OCI-LY1 (cell line): ENCODE data around the gene IGFALS.

ENCODE experiments used
- H2AFZ ChIP-seq: fragments of 200-600 bp; sonication (generic), shearing (Covaris generic); 2 replicates; pipeline ENCODE4 v1.6.0; 2014; ENCODE audit warnings: antibody characterized with exemption, mild to moderate bottlenecking, low read length
- H3F3A ChIP-seq: fragments of 200-600 bp; sonication (generic), shearing (Covaris generic); 2 replicates; pipeline ENCODE4 v1.6.0; 2014; ENCODE audit warnings: mild to moderate bottlenecking, antibody characterized with exemption, low read length, moderate library complexity; ENCODE audit not compliant: insufficient read depth
- H3K27ac ChIP-seq: fragments of 200-600 bp; sonication (generic); 2 replicates; pipeline ENCODE4 v1.5.1; 2014; ENCODE audit warnings: low read length, mixed run types, mild to moderate bottlenecking, low read depth; ENCODE audit not compliant: poor library complexity, severe bottlenecking
- H3K27me3 ChIP-seq: fragments of 200-600 bp; sonication (generic); 2 replicates; pipeline ENCODE4 v1.6.0; 2014; ENCODE audit warnings: antibody characterized with exemption, mild to moderate bottlenecking, low read length, moderate library complexity; ENCODE audit not compliant: insufficient read depth
- H3K36me3 ChIP-seq: fragments of 200-600 bp; sonication (generic); 2 replicates; pipeline ENCODE4 v1.6.1; 2014; ENCODE audit warnings: mild to moderate bottlenecking, antibody characterized with exemption, low read length, moderate library complexity, mixed read lengths; ENCODE audit not compliant: insufficient read depth
- H3K4me1 ChIP-seq: fragments of 200-600 bp; sonication (generic); 2 replicates; pipeline ENCODE4 v1.5.1; 2014; ENCODE audit warnings: mild to moderate bottlenecking, low read length, moderate library complexity; ENCODE audit not compliant: insufficient read depth, severe bottlenecking
- H3K4me2 ChIP-seq: fragments of 200-600 bp; sonication (generic), shearing (Covaris generic); 2 replicates; pipeline ENCODE4 v1.6.1; 2014; ENCODE audit warnings: low read length
- H3K4me3 ChIP-seq: fragments of 200-600 bp; sonication (generic); 2 replicates; pipeline ENCODE4 v1.5.1; 2014; ENCODE audit warnings: low read length, low read depth, mild to moderate bottlenecking, mixed read lengths; ENCODE audit not compliant: poor library complexity, severe bottlenecking
- H3K79me2 ChIP-seq: fragments of 200-600 bp; shearing (Covaris generic); 2 replicates; pipeline ENCODE4 v1.6.1; 2016; ENCODE audit warnings: mixed run types, low read length, mixed read lengths; ENCODE audit not compliant: insufficient read depth
- H3K9ac ChIP-seq: fragments of 200-600 bp; sonication (generic), shearing (Covaris generic); 2 replicates; pipeline ENCODE4 v1.6.1; 2014; ENCODE audit warnings: mild to moderate bottlenecking, low read length, mixed read lengths
- H3K9me2 ChIP-seq: fragments of 200-600 bp; sonication (generic), shearing (Covaris generic); 2 replicates; pipeline ENCODE4 v1.6.1; 2014; ENCODE audit warnings: low read depth, mild to moderate bottlenecking, low read length, mixed read lengths
- H3K9me3 ChIP-seq: fragments of 200-600 bp; shearing (Covaris generic); 2 replicates; pipeline ENCODE4 v1.6.1; 2014; ENCODE audit warnings: low read length, mixed read lengths
- H4K20me1 ChIP-seq: fragments of 200-600 bp; sonication (generic), shearing (Covaris generic); 2 replicates; pipeline ENCODE4 v1.6.0; 2016; ENCODE audit warnings: mild to moderate bottlenecking, low read length; ENCODE audit not compliant: insufficient read depth
- EZH2 ChIP-seq: fragments of 200-600 bp; sonication (generic), shearing (Covaris generic); IDR thresholded peaks from 2 replicates; pipeline ENCODE4 v1.8.0; 2017; ENCODE audit warnings: borderline replicate concordance, mixed run types, mild to moderate bottlenecking, antibody characterized with exemption, low read length, moderate library complexity, mixed read lengths
- TF ChIP-seq, protein P1 (sequence below): fragments of 200-600 bp; sonication (generic), shearing (Covaris generic); IDR thresholded peaks from 2 replicates; pipeline ENCODE4 v1.5.1; 2017; ENCODE audit warnings: mild to moderate bottlenecking, antibody characterized with exemption, low read length, moderate library complexity, mixed read lengths

IGFALS gene

DNA sequence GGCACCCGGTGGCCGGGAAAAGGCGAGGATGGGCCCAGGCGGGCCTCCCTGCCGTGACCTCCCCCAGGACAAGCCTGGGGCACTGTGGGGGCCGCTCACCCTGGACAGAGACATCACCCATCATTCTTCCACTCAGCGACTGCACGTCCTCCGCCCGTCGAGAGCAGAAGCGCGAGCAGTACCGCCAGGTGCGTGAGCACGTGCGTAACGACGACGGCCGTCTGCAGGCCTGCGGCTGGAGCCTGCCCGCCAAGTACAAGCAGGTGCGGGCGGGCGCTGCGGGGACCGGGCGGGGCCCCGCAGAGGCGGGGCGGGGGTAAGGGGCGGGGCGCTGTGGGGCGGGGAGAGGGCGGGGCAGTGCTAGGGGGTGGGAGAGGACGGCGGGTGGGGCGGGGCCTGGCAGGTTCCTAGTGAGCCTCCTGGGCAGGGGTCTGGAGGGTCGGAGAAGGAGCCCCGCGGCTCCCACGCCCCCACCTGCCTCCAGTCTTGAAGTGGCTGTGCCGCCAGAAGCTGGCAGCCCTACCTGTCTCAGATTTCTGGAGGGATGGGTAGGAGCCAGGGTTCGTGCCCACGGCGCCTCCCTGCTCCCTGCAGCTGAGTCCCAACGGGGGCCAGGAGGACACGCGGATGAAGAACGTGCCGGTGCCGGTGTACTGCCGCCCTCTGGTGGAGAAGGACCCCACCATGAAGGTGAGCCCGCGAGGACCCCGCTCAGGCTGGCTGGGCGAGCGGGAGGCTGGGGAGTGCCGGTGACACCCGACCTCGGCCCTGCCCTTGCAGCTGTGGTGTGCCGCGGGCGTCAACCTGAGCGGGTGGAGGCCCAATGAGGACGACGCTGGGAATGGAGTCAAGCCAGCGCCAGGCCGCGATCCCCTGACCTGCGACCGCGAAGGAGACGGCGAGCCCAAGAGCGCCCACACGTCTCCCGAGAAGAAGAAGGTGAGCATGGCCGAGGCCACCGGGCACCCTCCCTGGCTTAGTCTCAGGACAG lies 29.7 kb downstream of the IGFALS start:
- H3K4me3 ChIP-seq: no peak overlapping the region
- H3K9me2 ChIP-seq: no peaks in the 10 kb centered on the region
- no peaks in the 10 kb centered on the region for H3K79me2 ChIP-seq
- H3K9me3 ChIP-seq: no peaks in the 10 kb centered on the region
- H3K27me3 ChIP-seq: no peaks in the 10 kb centered on the region
- H3K4me1 ChIP-seq: no peaks in the 10 kb centered on the region
- H4K20me1 ChIP-seq: no peaks in the 10 kb centered on the region
- TF ChIP-seq, protein P1, sequence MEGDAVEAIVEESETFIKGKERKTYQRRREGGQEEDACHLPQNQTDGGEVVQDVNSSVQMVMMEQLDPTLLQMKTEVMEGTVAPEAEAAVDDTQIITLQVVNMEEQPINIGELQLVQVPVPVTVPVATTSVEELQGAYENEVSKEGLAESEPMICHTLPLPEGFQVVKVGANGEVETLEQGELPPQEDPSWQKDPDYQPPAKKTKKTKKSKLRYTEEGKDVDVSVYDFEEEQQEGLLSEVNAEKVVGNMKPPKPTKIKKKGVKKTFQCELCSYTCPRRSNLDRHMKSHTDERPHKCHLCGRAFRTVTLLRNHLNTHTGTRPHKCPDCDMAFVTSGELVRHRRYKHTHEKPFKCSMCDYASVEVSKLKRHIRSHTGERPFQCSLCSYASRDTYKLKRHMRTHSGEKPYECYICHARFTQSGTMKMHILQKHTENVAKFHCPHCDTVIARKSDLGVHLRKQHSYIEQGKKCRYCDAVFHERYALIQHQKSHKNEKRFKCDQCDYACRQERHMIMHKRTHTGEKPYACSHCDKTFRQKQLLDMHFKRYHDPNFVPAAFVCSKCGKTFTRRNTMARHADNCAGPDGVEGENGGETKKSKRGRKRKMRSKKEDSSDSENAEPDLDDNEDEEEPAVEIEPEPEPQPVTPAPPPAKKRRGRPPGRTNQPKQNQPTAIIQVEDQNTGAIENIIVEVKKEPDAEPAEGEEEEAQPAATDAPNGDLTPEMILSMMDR: peak; percentile 44; the same call in 1 of the 2 replicates
- no peak for TF ChIP-seq EZH2
- H3K4me2 ChIP-seq: no peak overlapping the region
- no peak overlapping the region for H3K9ac ChIP-seq
- no peaks in the 10 kb centered on the region for H3F3A ChIP-seq
- peaks cover 73% of the 10 kb centered on the region for H3K36me3 ChIP-seq
- H3K27ac ChIP-seq: peak overlapping the region; percentile 11
- H2AFZ ChIP-seq: no peak overlapping the region

DNA sequence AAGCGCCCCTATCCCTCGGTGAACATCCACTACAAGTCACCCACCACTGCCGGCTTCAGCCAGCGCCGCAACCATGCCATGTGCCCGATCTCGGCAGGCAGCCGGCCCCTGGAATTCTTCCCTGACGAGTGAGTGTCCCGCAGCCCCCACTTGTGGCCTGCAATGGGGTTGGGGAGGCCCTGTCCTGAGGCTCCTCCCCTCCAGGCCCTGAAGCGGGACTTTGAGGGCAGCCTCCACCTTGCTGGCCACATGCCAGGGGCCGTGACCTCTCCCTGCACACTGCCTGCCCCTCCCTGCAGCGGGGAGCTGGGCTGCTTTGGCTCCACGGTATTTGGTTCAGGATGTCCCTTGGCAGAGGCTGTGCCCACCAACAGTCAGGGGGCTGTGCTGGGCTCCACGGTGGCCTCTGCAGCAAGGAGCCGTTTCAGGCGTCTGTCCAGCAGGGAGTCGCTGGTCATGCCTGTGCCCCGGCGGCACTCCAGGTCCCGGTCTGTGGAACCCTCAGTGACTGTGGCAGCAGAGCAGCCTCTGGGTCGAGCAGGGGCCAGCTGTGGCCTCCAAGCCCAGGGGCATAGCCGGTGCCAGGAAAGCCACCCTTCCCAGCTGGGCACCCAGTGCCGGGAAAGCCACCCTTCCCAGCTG lies 30.5 kb downstream of the IGFALS start:
- H3K4me2 ChIP-seq: no peak overlapping the region
- no peaks in the 10 kb centered on the region for H3K9me3 ChIP-seq
- no peaks in the 10 kb centered on the region for H3K4me1 ChIP-seq
- no peak overlapping the region for H2AFZ ChIP-seq
- no peaks in the 10 kb centered on the region for H3K9me2 ChIP-seq
- H3K4me3 ChIP-seq: no peak overlapping the region
- H3K79me2 ChIP-seq: no peaks in the 10 kb centered on the region
- no peaks in the 10 kb centered on the region for H3F3A ChIP-seq
- H4K20me1 ChIP-seq: no peaks in the 10 kb centered on the region
- peaks cover 69% of the 10 kb centered on the region for H3K36me3 ChIP-seq
- peak overlapping the region; percentile 11 for H3K27ac ChIP-seq
- TF ChIP-seq, protein P1: no peak
- TF ChIP-seq EZH2: no peak
- H3K9ac ChIP-seq: no peak overlapping the region
- no peaks in the 10 kb centered on the region for H3K27me3 ChIP-seq

DNA sequence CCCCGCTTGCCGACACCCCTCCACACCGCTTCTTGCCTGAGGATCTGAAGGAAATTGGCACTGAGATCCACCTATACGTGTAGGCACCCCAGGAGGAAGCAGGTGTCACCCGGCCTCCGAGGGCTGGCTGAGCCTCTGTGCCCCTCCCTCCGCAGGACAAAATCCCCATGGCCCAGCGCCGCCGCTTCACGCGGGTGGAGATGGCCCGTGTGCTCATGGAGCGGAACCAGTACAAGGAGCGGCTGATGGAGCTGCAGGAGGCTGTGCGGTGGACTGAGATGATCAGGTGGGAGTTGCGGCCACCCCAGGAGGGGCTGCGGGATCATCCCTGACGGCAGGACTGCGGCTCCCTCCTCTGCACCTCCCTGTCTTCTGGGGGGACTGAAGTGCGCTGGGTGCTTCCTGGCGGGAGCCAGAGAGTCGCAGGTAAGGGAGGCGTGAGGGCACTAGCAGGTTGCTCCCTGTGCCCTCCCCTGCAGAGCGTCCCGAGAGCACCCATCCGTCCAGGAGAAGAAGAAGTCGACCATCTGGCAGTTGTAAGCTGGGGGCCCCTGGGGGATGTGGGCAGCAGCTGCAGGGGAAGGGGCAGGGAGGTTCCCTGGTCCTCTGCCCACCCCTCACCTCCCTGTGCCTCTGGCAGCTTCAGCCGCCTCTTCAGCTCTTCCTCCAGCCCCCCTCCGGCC lies 31.2 kb downstream of the IGFALS start:
- Histone ChIP-seq H3K4me1 (no peaks in the 10 kb centered on the region), H3K27ac (no peak overlapping the region), H3K9me3 (no peaks in the 10 kb centered on the region), H3K9ac (no peak overlapping the region), H3F3A (no peaks in the 10 kb centered on the region), H3K79me2 (no peaks in the 10 kb centered on the region), H2AFZ (no peak overlapping the region), H3K4me3 (no peak overlapping the region), H4K20me1 (no peaks in the 10 kb centered on the region), H3K36me3 (peaks cover 65% of the 10 kb centered on the region), H3K4me2 (no peak overlapping the region), H3K9me2 (no peaks in the 10 kb centered on the region), H3K27me3 (no peaks in the 10 kb centered on the region)
- TF ChIP-seq, protein P1: no peak
- TF ChIP-seq EZH2: no peak
